ENCODE measurements around the gene WDR54. TPM values are rescaled to one million over a fixed set of nuclear protein-coding genes. Genes with fewer than 3 reads are reported as not detected.
"Not testable (repeated sequence)": the region's sequence is repeated elsewhere in the genome, so short reads cannot be mapped to it uniquely, and the experiment has no call there.

WDR54 gene
- total RNA-seq, 1 donor from 2014 or later = 24.6 TPM

DNA sequence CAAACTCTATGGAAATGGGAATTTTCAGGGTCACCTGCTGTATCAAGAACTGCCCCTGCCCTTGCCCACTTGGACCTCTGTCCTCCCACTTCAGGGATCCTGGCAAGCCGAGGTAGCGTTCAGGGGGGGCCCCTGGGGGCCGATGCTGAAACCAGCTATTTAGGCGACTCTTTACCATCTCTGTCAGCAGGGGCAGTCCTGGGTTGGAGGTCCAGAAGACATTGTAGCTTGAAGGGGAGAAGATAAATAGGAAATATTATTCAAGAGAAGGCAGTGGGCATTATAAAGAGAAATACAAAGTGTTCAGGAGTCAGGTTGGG is 41.2 kb downstream of the WDR54 start:
- Histone ChIP-seq H3K4me3 (ENCODE audit: low read depth, low read length) (no peak overlapping the region), H3K36me3 (ENCODE audit: control insufficient read depth, insufficient read depth, low read length) (no peaks in the 10 kb centered on the region), H3K27me3 (ENCODE audit: control insufficient read depth, insufficient read depth, low read length) (no peaks in the 10 kb centered on the region)
- no peak for DNase-seq (ENCODE audit: low read depth)
- TF ChIP-seq, protein P1, sequence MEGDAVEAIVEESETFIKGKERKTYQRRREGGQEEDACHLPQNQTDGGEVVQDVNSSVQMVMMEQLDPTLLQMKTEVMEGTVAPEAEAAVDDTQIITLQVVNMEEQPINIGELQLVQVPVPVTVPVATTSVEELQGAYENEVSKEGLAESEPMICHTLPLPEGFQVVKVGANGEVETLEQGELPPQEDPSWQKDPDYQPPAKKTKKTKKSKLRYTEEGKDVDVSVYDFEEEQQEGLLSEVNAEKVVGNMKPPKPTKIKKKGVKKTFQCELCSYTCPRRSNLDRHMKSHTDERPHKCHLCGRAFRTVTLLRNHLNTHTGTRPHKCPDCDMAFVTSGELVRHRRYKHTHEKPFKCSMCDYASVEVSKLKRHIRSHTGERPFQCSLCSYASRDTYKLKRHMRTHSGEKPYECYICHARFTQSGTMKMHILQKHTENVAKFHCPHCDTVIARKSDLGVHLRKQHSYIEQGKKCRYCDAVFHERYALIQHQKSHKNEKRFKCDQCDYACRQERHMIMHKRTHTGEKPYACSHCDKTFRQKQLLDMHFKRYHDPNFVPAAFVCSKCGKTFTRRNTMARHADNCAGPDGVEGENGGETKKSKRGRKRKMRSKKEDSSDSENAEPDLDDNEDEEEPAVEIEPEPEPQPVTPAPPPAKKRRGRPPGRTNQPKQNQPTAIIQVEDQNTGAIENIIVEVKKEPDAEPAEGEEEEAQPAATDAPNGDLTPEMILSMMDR (IDR thresholded peaks at IDR 0.05; ENCODE audit: insufficient read depth, low read length, poor library complexity, severe bottlenecking) = no peak

- Histone ChIP-seq H3K27me3 (ENCODE audit: control insufficient read depth, insufficient read depth, low read length) (no peaks in the 10 kb centered on the region), H3K36me3 (ENCODE audit: control insufficient read depth, insufficient read depth, low read length) (no peaks in the 10 kb centered on the region), H3K4me3 (ENCODE audit: low read depth, low read length) (peak overlapping the region; percentile 79)
- TF ChIP-seq, protein P1 (IDR thresholded peaks at IDR 0.05; ENCODE audit: insufficient read depth, low read length, poor library complexity, severe bottlenecking) = no peak
- no peak for DNase-seq (ENCODE audit: low read depth)
Measured at GRCh38 chr2:74464406-74464805, 42.9 kb downstream of the WDR54 start.

GRCh38 chr2:74470742-74471141 is 49.2 kb downstream of the WDR54 start:
- H3K4me3 ChIP-seq (ENCODE audit: low read depth, low read length); DNase-seq (ENCODE audit: low read depth); H3K36me3 ChIP-seq (ENCODE audit: control insufficient read depth, insufficient read depth, low read length); H3K27me3 ChIP-seq (ENCODE audit: control insufficient read depth, insufficient read depth, low read length): not testable (repeated sequence)

- TF ChIP-seq, protein P1 (IDR thresholded peaks at IDR 0.05; ENCODE audit: insufficient read depth, low read length, poor library complexity, severe bottlenecking) = no peak
- H3K36me3 ChIP-seq (ENCODE audit: control insufficient read depth, insufficient read depth, low read length) = peaks cover 1% of the 10 kb centered on the region
- DNase-seq (ENCODE audit: low read depth) = no peak
Measured at GRCh38 chr2:74471332-74472065, 50.0 kb downstream of the WDR54 start.

GRCh38 chr2:74472086-74472944 is 50.8 kb downstream of the WDR54 start, which contains the start of gene MRPL53:
Gene MRPL53 (minus strand): TSS chr2:74472680. CDS start chr2:74472660, 20 bp downstream.
- TF ChIP-seq, protein P1 (IDR thresholded peaks at IDR 0.05; ENCODE audit: insufficient read depth, low read length, poor library complexity, severe bottlenecking) = no peak

More at GRCh38 chr2:74471332-74472065, 50.0 kb downstream of the WDR54 start:
- H3K27me3 ChIP-seq (ENCODE audit: control insufficient read depth, insufficient read depth, low read length) = no peaks in the 10 kb centered on the region
- H3K4me3 ChIP-seq (ENCODE audit: low read depth, low read length) = peak overlapping the region; percentile 76

GRCh38 chr2:74472945-74473258 is 51.4 kb downstream of the WDR54 start:
- Histone ChIP-seq H3K36me3 (ENCODE audit: control insufficient read depth, insufficient read depth, low read length) (peaks cover 1% of the 10 kb centered on the region), H3K27me3 (ENCODE audit: control insufficient read depth, insufficient read depth, low read length) (no peaks in the 10 kb centered on the region), H3K4me3 (ENCODE audit: low read depth, low read length) (peak overlapping the region; percentile 76)
- DNase-seq (ENCODE audit: low read depth) = no peak
- TF ChIP-seq, protein P1 (IDR thresholded peaks at IDR 0.05; ENCODE audit: insufficient read depth, low read length, poor library complexity, severe bottlenecking) = no peak

More at GRCh38 chr2:74472086-74472944, 50.8 kb downstream of the WDR54 start, which contains the start of gene MRPL53:
- Histone ChIP-seq H3K4me3 (ENCODE audit: low read depth, low read length) (peak within 1 kb of the TSS; percentile 76), H3K36me3 (ENCODE audit: control insufficient read depth, insufficient read depth, low read length) (peaks cover 1% of the 10 kb centered on the region), H3K27me3 (ENCODE audit: control insufficient read depth, insufficient read depth, low read length) (no peaks in the 10 kb centered on the region)
- DNase-seq (ENCODE audit: low read depth) = peak; percentile 56

All from kidney epithelial cell (primary cell).